Trophoblast cell (in vitro differentiated cells and primary cell): ENCODE measurements around the gene CNTNAP1.

Experiments
- DNase-seq, 2 donors: peaks; one replicate each; pipeline ENCODE4 v3.0.0-alpha.2; 2016
- H2AFZ ChIP-seq: 2 replicates; pipeline ENCODE4 v1.6.1; 2013; ENCODE audit warnings: low read length, moderate library complexity, mild to moderate bottlenecking; ENCODE audit not compliant: insufficient read depth, poor library complexity
- H2AK5ac ChIP-seq: 2 replicates; pipeline ENCODE4 v1.6.1; 2013; ENCODE audit warnings: mild to moderate bottlenecking, low read length
- H2BK120ac ChIP-seq: 2 replicates; pipeline ENCODE4 v1.6.1; 2013; ENCODE audit warnings: low read length, mild to moderate bottlenecking, moderate library complexity; ENCODE audit not compliant: insufficient read depth, poor library complexity
- H2BK12ac ChIP-seq: 2 replicates; pipeline ENCODE4 v1.6.1; 2013; ENCODE audit warnings: mild to moderate bottlenecking, low read length, moderate library complexity
- H2BK5ac ChIP-seq: 2 replicates; pipeline ENCODE4 v1.6.1; 2013; ENCODE audit warnings: low read length, low read depth, moderate library complexity, mild to moderate bottlenecking; ENCODE audit not compliant: poor library complexity
- H3K14ac ChIP-seq: 2 replicates; pipeline ENCODE4 v1.6.1; 2013; ENCODE audit warnings: mild to moderate bottlenecking, low read length
- H3K18ac ChIP-seq: 2 replicates; pipeline ENCODE4 v1.6.1; 2013; ENCODE audit warnings: mild to moderate bottlenecking, low read length
- H3K23ac ChIP-seq: 2 replicates; pipeline ENCODE4 v1.6.1; 2013; ENCODE audit warnings: low read length
- H3K27ac ChIP-seq: 2 replicates; pipeline ENCODE4 v1.5.1; 2013; ENCODE audit warnings: low read depth, mild to moderate bottlenecking, inconsistent platforms, low read length, moderate library complexity
- H3K27me3 ChIP-seq: 2 replicates; pipeline ENCODE4 v1.6.1; 2013; ENCODE audit warnings: inconsistent platforms, mild to moderate bottlenecking, low read length, moderate library complexity; ENCODE audit not compliant: insufficient read depth
- H3K36me3 ChIP-seq, 2 experiments: 1 replicate in 1 of 2; 2 replicates in 1 of 2; pipeline ENCODE4 v1.6.1; 2013; ENCODE audit warnings: low read length in 2 of 2, mild to moderate bottlenecking in 2 of 2, moderate library complexity in 1 of 2; ENCODE audit not compliant: insufficient read depth in 2 of 2, control insufficient read depth in 1 of 2
- H3K4ac ChIP-seq: 2 replicates; pipeline ENCODE4 v1.6.1; 2013; ENCODE audit warnings: low read depth, mild to moderate bottlenecking, low read length, moderate library complexity
- H3K4me1 ChIP-seq, 2 experiments: 1 replicate in 1 of 2; 2 replicates in 1 of 2; pipeline ENCODE4 v1.6.1; 2013; ENCODE audit warnings: low read length in 2 of 2, mild to moderate bottlenecking in 2 of 2, moderate library complexity in 1 of 2; ENCODE audit not compliant: insufficient read depth in 2 of 2, control insufficient read depth in 1 of 2
- H3K4me2 ChIP-seq: 2 replicates; pipeline ENCODE4 v1.6.1; 2013; ENCODE audit warnings: inconsistent platforms, mild to moderate bottlenecking, low read length, moderate library complexity
- H3K4me3 ChIP-seq: 2 replicates; pipeline ENCODE4 v1.5.1; 2013; ENCODE audit warnings: mild to moderate bottlenecking, low read depth, low read length, inconsistent platforms
- H3K79me1 ChIP-seq: one replicate; pipeline ENCODE4 v1.6.1; 2013; ENCODE audit warnings: low read length
- H3K79me2 ChIP-seq: 2 replicates; pipeline ENCODE4 v1.6.1; 2013; ENCODE audit warnings: low read length, mild to moderate bottlenecking; ENCODE audit not compliant: control insufficient read depth, insufficient read depth, poor library complexity
- H3K9ac ChIP-seq: 2 replicates; pipeline ENCODE4 v1.6.1; 2013; ENCODE audit warnings: mild to moderate bottlenecking, low read length
- H3K9me3 ChIP-seq: 2 replicates; pipeline ENCODE4 v1.6.1; 2013; ENCODE audit warnings: low read depth, mild to moderate bottlenecking, control low read depth, inconsistent platforms, low read length; ENCODE audit not compliant: insufficient read depth
- H4K12ac ChIP-seq: 2 replicates; pipeline ENCODE4 v1.6.1; 2013; ENCODE audit warnings: low read depth, mild to moderate bottlenecking, low read length, moderate library complexity
- H4K8ac ChIP-seq: 2 replicates; pipeline ENCODE4 v1.6.1; 2013; ENCODE audit warnings: low read depth, mild to moderate bottlenecking, low read length, moderate library complexity
- H4K91ac ChIP-seq: one replicate; pipeline ENCODE4 v1.6.1; 2013; ENCODE audit warnings: low read depth, mild to moderate bottlenecking, low read length, moderate library complexity
- WGBS: extraction: QIAGEN DNeasy Blood & Tissue Kit; methylation state at CpG from one replicate; pipeline ENCODE4 v1.1.7; 2013; ENCODE audit warnings: missing lambda C conversion rate; ENCODE audit not compliant: insufficient read length, insufficient coverage; ENCODE audit errors: extremely low coverage; 5-methylcytosine and 5-hydroxymethylcytosine counted together

CNTNAP1 gene

DNA sequence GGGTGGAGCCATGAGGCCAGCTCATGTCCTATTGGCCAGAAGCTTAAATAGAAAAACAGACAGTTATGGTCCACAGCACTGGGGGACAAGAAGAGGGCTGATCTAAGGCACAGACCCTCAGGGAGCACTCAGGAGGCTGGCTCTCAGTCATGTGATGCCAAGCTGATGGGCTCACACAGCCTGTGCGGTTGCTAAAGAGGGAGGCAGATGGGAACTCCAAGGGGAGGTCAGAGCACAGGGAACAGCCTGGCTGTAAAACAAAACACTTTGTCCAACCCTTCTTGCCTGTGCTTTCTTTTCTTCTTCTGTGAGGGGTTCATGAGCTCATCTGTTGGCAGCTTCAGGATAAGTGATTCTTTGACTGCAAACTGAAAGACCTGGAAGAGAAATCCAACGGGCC lies 27.2 kb downstream of the CNTNAP1 start:
- Histone ChIP-seq H3K9me3 (no peaks in the 10 kb centered on the region), H3K23ac (no peak overlapping the region), H4K8ac (no peak overlapping the region), H3K4me2 (no peak overlapping the region), H3K27me3 (no peaks in the 10 kb centered on the region), H2BK120ac (no peak overlapping the region), H3K4me3 (no peak overlapping the region), H2BK12ac (no peak overlapping the region), H3K4me1 (no peaks in the 10 kb centered on the region), H3K14ac (no peak overlapping the region), H3K27ac (no peak overlapping the region), H3K79me2 (no peaks in the 10 kb centered on the region), H3K9ac (no peak overlapping the region), H3K18ac (no peak overlapping the region), H2BK5ac (no peak overlapping the region), H3K36me3 (peaks cover 32 to 58% of the 10 kb centered on the region in 2 experiments), H3K79me1 (no peaks in the 10 kb centered on the region), H4K12ac (no peak overlapping the region), H4K91ac (no peak overlapping the region), H2AK5ac (no peak overlapping the region), H3K4ac (no peak overlapping the region), H2AFZ (no peak overlapping the region)
- DNase-seq: no peak
- no CpG with 5 or more reads among the region's 2 CpGs for WGBS

DNA sequence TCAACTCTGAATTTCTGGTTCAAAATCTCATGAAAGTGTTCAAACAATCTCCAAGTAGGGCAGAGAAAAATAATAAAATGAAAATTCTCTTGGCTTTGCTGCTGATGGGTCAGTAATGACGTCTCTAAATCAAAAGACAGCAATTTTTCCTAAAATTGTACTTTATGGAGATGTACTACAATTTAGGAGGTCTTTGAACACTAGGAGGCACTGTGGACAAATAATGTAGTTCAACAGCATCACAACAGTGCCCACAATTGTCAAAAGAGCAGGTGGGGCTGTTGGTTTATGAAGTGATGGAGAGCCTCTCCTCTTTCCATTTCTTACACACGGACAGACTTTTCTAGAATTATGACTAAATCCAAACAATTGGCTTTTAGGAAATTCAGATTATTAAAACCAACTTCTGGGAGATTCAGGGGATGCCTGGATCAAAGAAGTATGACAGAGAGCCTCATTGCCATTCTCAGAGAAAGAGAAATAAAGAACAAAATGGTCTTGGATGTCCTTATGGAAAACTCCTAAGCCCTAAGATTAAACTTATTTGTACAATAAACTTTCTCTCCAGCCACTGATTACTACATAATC lies 38.8 kb downstream of the CNTNAP1 start:
- no peak overlapping the region for H3K4me3 ChIP-seq

DNA sequence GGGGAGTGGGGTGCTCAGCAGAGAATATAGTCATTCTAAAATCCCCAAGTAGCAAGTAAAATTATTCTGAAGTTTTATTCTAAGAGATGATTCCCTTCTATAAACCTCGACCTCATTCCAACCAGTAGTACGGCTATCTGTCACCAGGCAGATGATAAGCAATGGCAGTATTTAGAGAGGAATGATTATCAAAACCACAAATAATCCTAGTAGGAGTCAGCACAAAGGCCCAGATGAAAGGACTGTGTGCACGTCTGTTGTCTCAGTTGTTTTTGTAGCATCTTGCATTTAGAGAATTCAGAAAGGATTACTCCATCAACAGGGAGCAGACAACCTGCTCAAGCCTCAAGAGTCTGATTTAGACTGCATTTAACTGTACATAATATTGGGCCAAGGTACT lies 41.3 kb downstream of the CNTNAP1 start:
- Histone ChIP-seq H3K4me3 (no peak overlapping the region), H4K12ac (no peak overlapping the region), H2BK12ac (no peak overlapping the region), H3K4ac (no peak overlapping the region), H3K18ac (no peak overlapping the region), H2AK5ac (no peak overlapping the region), H3K36me3 (peaks cover 12 to 18% of the 10 kb centered on the region in 2 experiments), H4K91ac (no peak overlapping the region), H2BK120ac (no peak overlapping the region), H4K8ac (no peak overlapping the region), H3K79me2 (no peaks in the 10 kb centered on the region), H3K14ac (no peak overlapping the region), H3K9ac (no peak overlapping the region), H2AFZ (no peak overlapping the region), H3K27ac (no peak overlapping the region), H2BK5ac (no peak overlapping the region), H3K4me2 (no peak overlapping the region), H3K23ac (no peak overlapping the region), H3K27me3 (no peaks in the 10 kb centered on the region), H3K9me3 (no peaks in the 10 kb centered on the region), H3K79me1 (no peaks in the 10 kb centered on the region), H3K4me1 (no peaks in the 10 kb centered on the region)
- no CpG with 5 or more reads among the region's 3 CpGs for whole genome bisulfite sequencing
- no peak for DNase-seq

More for the DNA sequence above, 38.8 kb downstream of the CNTNAP1 start:
- Histone ChIP-seq H4K91ac (no peak overlapping the region), H2BK12ac (no peak overlapping the region), H2AK5ac (no peak overlapping the region), H2BK120ac (no peak overlapping the region), H3K23ac (no peak overlapping the region), H2AFZ (no peak overlapping the region), H3K4me2 (no peak overlapping the region), H4K12ac (no peak overlapping the region), H3K9me3 (no peaks in the 10 kb centered on the region), H3K9ac (no peak overlapping the region), H3K79me2 (no peaks in the 10 kb centered on the region), H3K36me3 (peaks cover 11 to 24% of the 10 kb centered on the region in 2 experiments), H2BK5ac (no peak overlapping the region), H3K27me3 (no peaks in the 10 kb centered on the region), H3K18ac (no peak overlapping the region), H3K79me1 (no peaks in the 10 kb centered on the region), H4K8ac (no peak overlapping the region), H3K27ac (no peak overlapping the region), H3K14ac (no peak overlapping the region), H3K4me1 (no peaks in the 10 kb centered on the region), H3K4ac (no peak overlapping the region)
- peak; percentile 52 to 89 for DNase-seq
- no CpG with 5 or more reads among the region's 2 CpGs for WGBS

DNA sequence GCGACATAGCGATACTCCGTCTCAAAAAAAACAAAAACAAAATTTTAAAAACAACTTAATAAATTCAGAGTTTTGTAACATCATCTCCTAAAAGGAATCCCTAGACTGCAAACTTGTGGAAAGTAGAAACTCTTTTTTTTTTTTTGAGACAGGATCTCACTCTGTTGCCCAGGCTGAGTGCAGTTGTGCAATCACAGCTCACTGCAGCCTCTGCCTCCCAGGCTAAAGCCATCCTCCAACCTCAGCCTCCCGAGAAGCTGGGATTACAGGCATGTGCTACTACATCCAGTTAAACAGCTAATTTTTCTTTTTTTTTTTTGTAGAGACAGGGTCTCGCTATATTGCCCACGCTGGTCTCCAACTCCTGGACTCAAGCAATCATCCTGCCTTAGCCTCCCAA lies 42.8 kb downstream of the CNTNAP1 start:
- H2AFZ ChIP-seq: no peak overlapping the region
- H2BK12ac ChIP-seq: no peak overlapping the region
- H3K27me3 ChIP-seq: no peaks in the 10 kb centered on the region
- H3K79me1 ChIP-seq: no peaks in the 10 kb centered on the region
- DNase-seq: no peak
- no peak overlapping the region for H3K4me2 ChIP-seq
- no peak overlapping the region for H4K8ac ChIP-seq
- H3K18ac ChIP-seq: no peak overlapping the region
- H3K4ac ChIP-seq: no peak overlapping the region
- H3K79me2 ChIP-seq: no peaks in the 10 kb centered on the region
- WGBS: no CpG with 5 or more reads among the region's 6 CpGs
- no peak overlapping the region for H2AK5ac ChIP-seq
- no peak overlapping the region for H2BK5ac ChIP-seq
- H3K27ac ChIP-seq: no peak overlapping the region
- H3K14ac ChIP-seq: no peak overlapping the region
- no peak overlapping the region for H2BK120ac ChIP-seq
- H4K91ac ChIP-seq: no peak overlapping the region
- H3K36me3 ChIP-seq: peaks cover 12 to 16% of the 10 kb centered on the region in 2 experiments
- H3K23ac ChIP-seq: no peak overlapping the region
- no peak overlapping the region for H4K12ac ChIP-seq
- no peak overlapping the region for H3K9ac ChIP-seq
- no peak overlapping the region for H3K4me3 ChIP-seq
- H3K9me3 ChIP-seq: no peaks in the 10 kb centered on the region
- no peaks in the 10 kb centered on the region for H3K4me1 ChIP-seq
